ENCODE measurements around the gene SETD1A.

Gene SETD1A

DNA sequence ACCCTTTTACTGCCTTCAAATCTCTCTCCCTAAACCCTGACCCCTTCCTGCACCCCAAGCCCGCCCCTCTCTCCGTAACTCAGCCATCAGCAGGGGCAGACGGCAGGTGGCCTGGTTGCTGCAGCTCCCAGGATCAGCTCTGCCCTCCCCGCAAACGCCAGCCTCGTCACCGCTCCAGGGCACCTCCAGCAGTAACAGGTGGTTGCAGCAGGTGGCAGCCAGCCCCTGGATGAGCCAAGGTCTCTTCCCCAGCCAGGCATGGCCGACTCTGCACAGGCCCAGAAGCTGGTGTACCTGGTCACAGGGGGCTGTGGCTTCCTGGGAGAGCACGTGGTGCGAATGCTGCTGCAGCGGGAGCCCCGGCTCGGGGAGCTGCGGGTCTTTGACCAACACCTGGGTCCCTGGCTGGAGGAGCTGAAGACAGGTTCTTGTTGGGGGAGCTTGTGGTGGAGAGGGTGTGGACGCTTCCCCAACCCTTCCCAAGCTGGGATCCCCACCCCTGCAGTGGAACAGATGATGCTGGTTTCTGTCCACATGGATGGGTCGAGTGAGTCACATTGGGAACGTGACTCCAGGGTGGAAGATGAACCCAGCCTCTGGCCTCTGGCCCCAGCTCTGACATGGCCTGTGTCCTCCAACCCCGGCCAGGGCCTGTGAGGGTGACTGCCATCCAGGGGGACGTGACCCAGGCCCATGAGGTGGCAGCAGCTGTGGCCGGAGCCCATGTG is 28.0 kb downstream of the SETD1A start:
- TF ChIP-seq GATA1 (IDR thresholded peaks at IDR 0.05; ENCODE audit: low read depth, low read length) (no peak), POLR2A (IDR thresholded peaks at IDR 0.05; ENCODE audit: low read length) (no peak)
- no peak for DNase-seq

DNA sequence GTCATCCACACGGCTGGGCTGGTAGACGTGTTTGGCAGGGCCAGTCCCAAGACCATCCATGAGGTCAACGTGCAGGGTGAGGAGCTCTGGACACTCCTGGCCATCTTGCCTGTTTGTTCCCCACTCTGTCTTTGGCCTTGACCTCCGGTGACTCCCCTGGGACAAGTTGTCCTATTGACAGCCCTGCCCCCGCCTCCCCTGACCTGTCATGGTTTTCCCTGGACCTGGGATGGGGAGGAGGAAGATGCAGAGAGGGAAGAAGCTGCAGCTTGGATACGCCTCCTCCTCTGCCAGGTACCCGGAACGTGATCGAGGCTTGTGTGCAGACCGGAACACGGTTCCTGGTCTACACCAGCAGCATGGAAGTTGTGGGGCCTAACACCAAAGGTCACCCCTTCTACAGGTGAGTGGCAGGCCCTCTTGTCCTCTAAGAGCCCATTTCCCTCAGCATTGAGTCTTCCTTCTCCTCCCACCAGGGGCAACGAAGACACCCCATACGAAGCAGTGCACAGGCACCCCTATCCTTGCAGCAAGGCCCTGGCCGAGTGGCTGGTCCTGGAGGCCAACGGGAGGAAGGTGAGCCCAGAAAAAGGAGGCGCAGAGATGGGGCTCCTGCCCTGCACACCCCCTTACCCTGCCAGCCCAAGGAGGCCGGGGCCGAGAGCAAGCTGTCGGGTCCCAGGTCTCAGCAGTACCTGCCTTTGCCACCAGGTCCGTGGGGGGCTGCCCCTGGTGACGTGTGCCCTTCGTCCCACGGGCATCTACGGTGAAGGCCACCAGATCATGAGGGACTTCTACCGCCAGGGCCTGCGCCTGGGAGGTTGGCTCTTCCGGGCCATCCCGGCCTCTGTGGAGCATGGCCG is 28.8 kb downstream of the SETD1A start:
- no peak for DNase-seq
- TF ChIP-seq POLR2A (IDR thresholded peaks at IDR 0.05; ENCODE audit: low read length) (no peak), GATA1 (IDR thresholded peaks at IDR 0.05; ENCODE audit: low read depth, low read length) (no peak)

GRCh38 chr16:30987581-30988190 is 30.1 kb downstream of the SETD1A start:
- no peak for DNase-seq
- TF ChIP-seq POLR2A (IDR thresholded peaks at IDR 0.05; ENCODE audit: low read length): no peak

DNA sequence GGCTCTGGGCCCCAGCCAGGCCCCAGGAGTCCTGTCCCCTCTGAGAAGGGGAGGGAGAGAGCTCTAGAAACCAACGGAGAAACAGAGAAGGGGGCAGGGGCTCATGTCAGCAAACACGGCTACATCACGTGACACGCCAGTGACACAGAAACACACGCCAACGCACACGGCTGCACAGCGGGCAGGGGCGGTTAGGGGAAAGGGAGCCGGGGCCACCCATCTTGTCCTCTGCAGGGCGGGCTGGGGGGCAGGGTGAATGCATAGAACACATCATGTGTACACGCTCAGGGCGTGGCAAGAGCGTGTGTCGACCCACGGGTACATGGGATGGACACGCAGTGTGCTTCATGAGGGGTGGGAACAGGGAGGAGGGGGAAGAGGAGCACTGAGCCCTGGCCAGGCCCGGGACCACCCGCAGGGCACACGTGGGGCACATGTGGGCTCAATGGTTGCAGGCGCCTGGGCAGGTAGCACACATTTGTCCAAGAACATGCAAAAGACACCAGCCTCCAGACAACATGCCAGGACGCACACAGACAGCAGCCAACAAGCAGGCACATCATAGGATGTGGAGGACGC is 32.0 kb downstream of the SETD1A start:
- TF ChIP-seq GATA1 (IDR thresholded peaks at IDR 0.05; ENCODE audit: low read depth, low read length) (no peak), POLR2A (IDR thresholded peaks at IDR 0.05; ENCODE audit: low read length) (no peak)

GRCh38 chr16:30990105-30990504 is 32.6 kb downstream of the SETD1A start:
- DNase-seq: no peak
- TF ChIP-seq GATA1 (IDR thresholded peaks at IDR 0.05; ENCODE audit: low read depth, low read length) (no peak), POLR2A (IDR thresholded peaks at IDR 0.05; ENCODE audit: low read length) (no peak)

More for the DNA sequence above, 32.0 kb downstream of the SETD1A start:
- DNase-seq: no peak

DNA sequence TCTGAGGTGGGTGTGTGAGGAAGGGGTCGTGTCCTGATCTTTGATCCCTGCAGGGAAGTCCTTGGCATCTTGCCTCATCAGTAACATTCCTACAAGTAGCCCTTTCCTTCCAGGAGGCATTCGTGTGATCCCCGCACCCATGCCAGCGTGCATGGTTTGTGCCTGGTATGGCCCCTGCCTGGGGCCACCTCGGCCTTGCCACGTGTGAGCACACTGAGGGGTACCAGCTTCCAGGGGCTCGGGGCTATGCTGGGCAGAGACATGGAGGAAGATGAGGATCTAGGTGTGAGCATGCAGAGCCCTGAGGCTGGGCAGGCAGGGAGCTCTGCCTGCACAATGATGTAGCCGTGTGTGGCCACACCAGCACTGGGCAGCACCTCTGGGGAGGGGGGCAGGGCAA is 33.5 kb downstream of the SETD1A start:
- TF ChIP-seq POLR2A (IDR thresholded peaks at IDR 0.05; ENCODE audit: low read length): no peak
- no peak for TF ChIP-seq GATA1 (IDR thresholded peaks at IDR 0.05; ENCODE audit: low read depth, low read length)
- DNase-seq: no peak

- DNase-seq: no peak
- TF ChIP-seq POLR2A (IDR thresholded peaks at IDR 0.05; ENCODE audit: low read length): no peak
- TF ChIP-seq GATA1 (IDR thresholded peaks at IDR 0.05; ENCODE audit: low read depth, low read length): no peak
These were observed 34.8 kb downstream of the SETD1A start for GRCh38 chr16:30992276-30992780.

GRCh38 chr16:30992931-30993816 is 35.6 kb downstream of the SETD1A start:
- TF ChIP-seq POLR2A (IDR thresholded peaks at IDR 0.05; ENCODE audit: low read length): no peak
- TF ChIP-seq GATA1 (IDR thresholded peaks at IDR 0.05; ENCODE audit: low read depth, low read length): no peak
- no peak for DNase-seq

DNA sequence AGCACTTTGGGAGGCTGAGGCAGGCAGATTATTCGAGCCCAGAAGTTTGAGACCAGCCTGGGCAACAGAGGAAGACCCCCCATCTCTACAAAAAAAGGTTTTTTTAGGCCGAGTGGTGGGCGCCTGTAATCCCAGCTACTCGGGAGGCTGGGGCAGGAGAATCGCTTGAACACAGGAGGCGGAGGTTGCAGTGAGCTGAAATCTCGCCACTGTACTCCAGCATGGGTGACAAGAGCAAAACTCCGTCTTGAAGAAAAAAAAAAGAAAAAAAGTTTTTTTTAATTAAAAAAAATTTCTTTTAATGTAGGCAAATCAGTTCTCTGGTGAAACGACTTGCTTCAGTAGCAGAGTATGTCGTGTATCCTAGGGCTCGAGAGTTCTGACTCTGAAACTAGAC is 38.4 kb downstream of the SETD1A start:
- no peak for DNase-seq

GRCh38 chr16:30996324-30996984 is 38.9 kb downstream of the SETD1A start:
- DNase-seq: no peak
- TF ChIP-seq GATA1 (IDR thresholded peaks at IDR 0.05; ENCODE audit: low read depth, low read length) (no peak), POLR2A (IDR thresholded peaks at IDR 0.05; ENCODE audit: low read length) (no peak)

More for the DNA sequence above, 38.4 kb downstream of the SETD1A start:
- no peak for TF ChIP-seq GATA1 (IDR thresholded peaks at IDR 0.05; ENCODE audit: low read depth, low read length)
- no peak for TF ChIP-seq POLR2A (IDR thresholded peaks at IDR 0.05; ENCODE audit: low read length)

DNA sequence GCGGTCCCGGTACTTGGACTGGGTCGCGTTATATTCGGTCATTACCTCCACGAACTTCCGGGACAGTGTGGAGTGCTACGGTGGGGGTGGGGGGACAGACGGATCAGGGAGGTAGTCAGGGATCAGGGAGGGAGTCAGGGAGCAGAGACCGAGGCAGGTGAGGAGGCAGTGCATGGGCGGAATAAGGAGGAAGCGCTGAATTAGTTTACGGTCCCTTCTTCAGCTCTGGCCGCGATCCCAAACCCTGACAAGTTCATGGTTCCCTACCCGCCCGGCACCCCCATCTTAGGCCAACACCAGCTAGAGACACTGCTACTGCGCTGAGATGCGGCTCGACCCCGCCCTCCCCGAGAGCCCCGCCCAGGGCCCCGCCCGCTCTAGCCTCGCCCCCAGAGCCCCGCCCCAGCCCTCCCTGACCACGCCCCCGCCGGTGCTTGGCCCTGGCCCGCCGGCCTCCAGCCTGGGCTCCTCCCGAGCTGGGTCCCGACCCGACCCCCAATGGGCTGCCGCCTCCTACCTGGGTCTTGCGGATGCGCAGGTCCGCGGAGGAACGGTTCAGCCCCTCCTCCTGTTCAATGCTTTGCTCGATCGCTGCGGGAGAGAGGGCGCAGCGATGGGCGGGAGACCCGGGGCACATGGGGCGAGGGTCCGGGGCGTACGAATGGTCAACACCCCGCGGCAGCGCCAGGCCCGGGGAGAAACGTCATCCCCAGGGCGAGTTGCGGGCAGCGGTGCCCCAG is 39.6 kb downstream of the SETD1A start:
- peak; percentile 80 for TF ChIP-seq POLR2A (IDR thresholded peaks at IDR 0.05; ENCODE audit: low read length)
- no peak for TF ChIP-seq GATA1 (IDR thresholded peaks at IDR 0.05; ENCODE audit: low read depth, low read length)
- DNase-seq: peak; percentile 82 to 84
